Measurements from ENCODE around the gene ZDHHC11B. TPM values are rescaled to one million over a fixed set of nuclear protein-coding genes. Genes with fewer than 3 reads are reported as not detected.
"Not testable (repeated sequence)": the region's sequence is repeated elsewhere in the genome, so short reads cannot be mapped to it uniquely, and the experiment has no call there.

ZDHHC11B gene
- total and polyA plus RNA-seq, 9 donors: 1.7 to 8.0 (median 2.4) TPM

DNA sequence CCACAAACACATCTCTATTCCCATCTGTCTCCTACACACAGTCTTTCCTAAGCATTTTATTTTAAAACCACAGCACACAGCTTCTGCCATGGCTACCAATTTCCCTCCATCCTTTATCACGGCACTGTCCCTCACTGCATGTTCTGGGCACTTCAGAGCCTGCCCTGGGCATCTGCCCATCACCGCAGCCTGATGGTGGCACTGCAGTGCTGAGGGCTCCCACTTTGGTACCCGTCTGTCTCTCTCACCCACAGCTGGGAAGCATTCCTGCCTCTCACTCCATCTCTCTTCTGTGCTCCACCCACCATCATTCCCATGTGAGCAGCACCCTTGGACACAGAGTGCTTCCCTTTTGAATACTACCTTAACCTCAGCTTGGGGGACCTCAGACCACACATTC, 34.5 kb upstream of the ZDHHC11B start:
- WGBS, 3 donors: 72 to 85% (median 78%) methylated on average over 3 of the region's 3 CpGs

GRCh38 chr5:816176-816575, 31.6 kb upstream of the ZDHHC11B start:
- no peak overlapping the region for H3K27ac ChIP-seq
- DNase-seq: no peak
- H3K4me1 ChIP-seq (ENCODE audit: insufficient read depth): no peaks in the 10 kb centered on the region
- no peaks in the 10 kb centered on the region for H3K9me3 ChIP-seq
- TF ChIP-seq EP300 (IDR thresholded peaks at IDR 0.05): no peak
- TF ChIP-seq, protein P1, sequence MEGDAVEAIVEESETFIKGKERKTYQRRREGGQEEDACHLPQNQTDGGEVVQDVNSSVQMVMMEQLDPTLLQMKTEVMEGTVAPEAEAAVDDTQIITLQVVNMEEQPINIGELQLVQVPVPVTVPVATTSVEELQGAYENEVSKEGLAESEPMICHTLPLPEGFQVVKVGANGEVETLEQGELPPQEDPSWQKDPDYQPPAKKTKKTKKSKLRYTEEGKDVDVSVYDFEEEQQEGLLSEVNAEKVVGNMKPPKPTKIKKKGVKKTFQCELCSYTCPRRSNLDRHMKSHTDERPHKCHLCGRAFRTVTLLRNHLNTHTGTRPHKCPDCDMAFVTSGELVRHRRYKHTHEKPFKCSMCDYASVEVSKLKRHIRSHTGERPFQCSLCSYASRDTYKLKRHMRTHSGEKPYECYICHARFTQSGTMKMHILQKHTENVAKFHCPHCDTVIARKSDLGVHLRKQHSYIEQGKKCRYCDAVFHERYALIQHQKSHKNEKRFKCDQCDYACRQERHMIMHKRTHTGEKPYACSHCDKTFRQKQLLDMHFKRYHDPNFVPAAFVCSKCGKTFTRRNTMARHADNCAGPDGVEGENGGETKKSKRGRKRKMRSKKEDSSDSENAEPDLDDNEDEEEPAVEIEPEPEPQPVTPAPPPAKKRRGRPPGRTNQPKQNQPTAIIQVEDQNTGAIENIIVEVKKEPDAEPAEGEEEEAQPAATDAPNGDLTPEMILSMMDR (IDR thresholded peaks at IDR 0.05): no peak
- WGBS, 3 donors: 91 to 92% (median 92%) methylated on average over 15 of the region's 15 CpGs
- no peaks in the 10 kb centered on the region for H3K36me3 ChIP-seq
- no peak overlapping the region for H3K4me3 ChIP-seq
- intact Hi-C loops (cut with DNase I): no loop called here
- H3K27me3 ChIP-seq: no peaks in the 10 kb centered on the region

More for the DNA sequence above, 34.5 kb upstream of the ZDHHC11B start:
- H3K27me3 ChIP-seq: no peaks in the 10 kb centered on the region
- intact Hi-C loops (cut with DNase I): no loop called here
- no peaks in the 10 kb centered on the region for H3K4me1 ChIP-seq (ENCODE audit: insufficient read depth)
- H3K4me3 ChIP-seq: no peak overlapping the region
- H3K9me3 ChIP-seq: no peaks in the 10 kb centered on the region
- TF ChIP-seq EP300 (IDR thresholded peaks at IDR 0.05) (no peak), POLR2A (IDR thresholded peaks at IDR 0.05) (no peak)
- TF ChIP-seq, protein P1 (IDR thresholded peaks at IDR 0.05): no peak
- no peak overlapping the region for H3K27ac ChIP-seq
- no peaks in the 10 kb centered on the region for H3K36me3 ChIP-seq
- no peak for DNase-seq

DNA sequence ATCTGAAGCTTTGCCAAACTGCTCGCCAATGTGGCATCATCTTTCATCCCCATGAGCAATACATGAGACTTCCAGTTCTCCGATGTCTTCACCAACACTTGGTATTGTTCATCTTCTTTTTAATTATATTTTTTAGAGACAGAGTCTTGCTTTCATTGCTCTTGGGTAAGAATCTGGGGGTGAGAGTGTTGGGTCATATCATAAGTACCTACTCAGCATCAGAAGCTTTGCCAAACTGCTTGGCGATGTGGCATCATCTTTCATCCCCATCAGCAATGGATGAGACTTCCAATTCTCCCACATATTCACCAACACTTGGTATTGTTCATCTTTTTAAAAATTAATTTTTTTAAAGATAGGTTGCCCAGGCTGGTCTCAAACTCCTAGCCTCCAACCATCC, 30.9 kb upstream of the ZDHHC11B start:
- no peak for TF ChIP-seq POLR2A (IDR thresholded peaks at IDR 0.05)
- TF ChIP-seq, protein P1 (IDR thresholded peaks at IDR 0.05): no peak
- TF ChIP-seq EP300 (IDR thresholded peaks at IDR 0.05): no peak
- H3K36me3 ChIP-seq: no peaks in the 10 kb centered on the region
- no peaks in the 10 kb centered on the region for H3K27me3 ChIP-seq
- H3K4me1 ChIP-seq (ENCODE audit: insufficient read depth): no peaks in the 10 kb centered on the region
- no peak for DNase-seq
- no peak overlapping the region for H3K4me3 ChIP-seq
- intact Hi-C loops (cut with DNase I): no loop called here
- 91 to 97% (median 92%) methylated on average over 3 of the region's 3 CpGs for WGBS, 3 donors
- H3K27ac ChIP-seq: no peak overlapping the region
- H3K9me3 ChIP-seq: no peaks in the 10 kb centered on the region

GRCh38 chr5:813575-813974, 29.0 kb upstream of the ZDHHC11B start:
- H3K9me3 ChIP-seq; H3K4me3 ChIP-seq; DNase-seq; H3K27me3 ChIP-seq; H3K27ac ChIP-seq; H3K4me1 ChIP-seq (ENCODE audit: insufficient read depth); H3K36me3 ChIP-seq; intact Hi-C loops (cut with DNase I): not testable (repeated sequence)
- WGBS, 3 donors: 67 to 82% (median 72%) methylated on average over 5 of the region's 5 CpGs

DNA sequence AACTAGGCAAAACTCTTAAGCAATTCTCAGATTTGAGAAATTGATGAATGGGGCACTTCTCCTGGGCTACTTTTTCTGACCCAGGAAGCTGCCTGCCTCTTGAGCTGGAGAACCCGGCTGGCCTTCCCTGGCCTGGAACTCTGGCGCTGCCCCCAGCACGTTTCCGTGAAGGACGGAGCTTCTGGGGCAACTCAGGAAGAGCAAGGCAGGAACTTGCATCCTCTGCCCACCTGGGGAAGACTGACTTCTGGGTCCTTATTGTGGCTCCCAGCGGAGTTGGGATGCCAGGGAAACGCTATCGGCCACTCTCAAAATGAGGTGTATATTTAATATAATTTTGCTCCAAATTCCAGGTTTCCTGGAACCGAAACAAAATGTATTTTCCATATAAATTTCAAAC, 26.9 kb upstream of the ZDHHC11B start:
- intact Hi-C loops (cut with DNase I); H3K36me3 ChIP-seq; H3K27me3 ChIP-seq; H3K9me3 ChIP-seq; DNase-seq; H3K4me1 ChIP-seq (ENCODE audit: insufficient read depth); H3K27ac ChIP-seq; H3K4me3 ChIP-seq: not testable (repeated sequence)
- 59 to 84% (median 69%) methylated on average over 4 to 8 of the region's 9 CpGs for WGBS, 3 donors

DNA sequence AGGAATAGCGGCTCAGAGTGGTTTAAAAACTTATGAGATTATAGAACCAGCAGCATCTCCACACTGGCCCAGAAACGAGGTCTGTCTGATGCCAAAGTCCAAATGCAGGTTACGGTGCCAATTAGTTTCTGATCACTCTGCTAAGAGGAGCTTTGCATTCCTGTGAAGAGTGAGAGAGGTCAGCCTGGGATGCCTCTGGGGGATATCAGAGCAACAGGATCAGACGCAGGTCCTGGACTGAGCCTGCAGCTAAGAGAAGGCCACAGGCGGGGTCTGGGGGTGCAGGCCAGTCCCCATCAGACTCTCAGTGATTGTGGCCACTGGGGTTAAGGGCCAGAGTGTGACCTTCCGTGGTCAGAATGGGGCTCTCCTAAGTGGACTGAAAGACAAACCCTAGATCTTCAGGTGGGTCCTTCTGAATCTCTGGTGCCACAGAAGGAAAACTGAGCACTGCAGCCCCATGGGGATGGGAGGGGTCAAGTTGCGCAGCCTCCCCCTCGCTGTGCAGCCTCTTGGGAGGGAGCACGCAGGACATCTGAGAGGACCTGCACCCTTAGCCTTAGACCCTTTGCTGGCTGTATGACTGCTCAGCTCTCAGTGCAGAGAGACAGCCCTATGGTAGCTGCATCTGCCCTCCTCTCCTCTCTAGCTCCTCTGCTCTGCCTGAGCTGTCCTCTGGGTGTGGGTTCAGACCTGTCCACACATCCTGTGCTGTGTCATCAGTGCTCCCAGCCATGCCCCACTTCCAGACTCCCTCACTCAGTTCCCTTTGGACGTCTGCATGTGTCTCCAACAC, 23.4 kb upstream of the ZDHHC11B start:
- H3K27ac ChIP-seq; H3K4me3 ChIP-seq; intact Hi-C loops (cut with DNase I); H3K9me3 ChIP-seq; DNase-seq; H3K27me3 ChIP-seq; H3K4me1 ChIP-seq (ENCODE audit: insufficient read depth); H3K36me3 ChIP-seq: not testable (repeated sequence)
- 65 to 73% (median 71%) methylated on average over 6 to 7 of the region's 10 CpGs for WGBS, 3 donors

All from ovary (tissue), 9 donors.